HG02840 (cell line): Measurements from ENCODE around the gene PSMA8.
"Not testable (repeated sequence)": the region's sequence is repeated elsewhere in the genome, so short reads cannot be mapped to it uniquely, and the experiment has no call there.

ENCODE experiments used
- ATAC-seq: cut with Tn5 transposase; IDR thresholded peaks from one replicate; pipeline ENCODE4 v1.9.1; 2021; ENCODE audit warnings: mild to moderate bottlenecking, moderate library complexity, moderate number of reproducible peaks; ENCODE audit not compliant: unreplicated experiment, low FRiP score

The PSMA8 gene

DNA sequence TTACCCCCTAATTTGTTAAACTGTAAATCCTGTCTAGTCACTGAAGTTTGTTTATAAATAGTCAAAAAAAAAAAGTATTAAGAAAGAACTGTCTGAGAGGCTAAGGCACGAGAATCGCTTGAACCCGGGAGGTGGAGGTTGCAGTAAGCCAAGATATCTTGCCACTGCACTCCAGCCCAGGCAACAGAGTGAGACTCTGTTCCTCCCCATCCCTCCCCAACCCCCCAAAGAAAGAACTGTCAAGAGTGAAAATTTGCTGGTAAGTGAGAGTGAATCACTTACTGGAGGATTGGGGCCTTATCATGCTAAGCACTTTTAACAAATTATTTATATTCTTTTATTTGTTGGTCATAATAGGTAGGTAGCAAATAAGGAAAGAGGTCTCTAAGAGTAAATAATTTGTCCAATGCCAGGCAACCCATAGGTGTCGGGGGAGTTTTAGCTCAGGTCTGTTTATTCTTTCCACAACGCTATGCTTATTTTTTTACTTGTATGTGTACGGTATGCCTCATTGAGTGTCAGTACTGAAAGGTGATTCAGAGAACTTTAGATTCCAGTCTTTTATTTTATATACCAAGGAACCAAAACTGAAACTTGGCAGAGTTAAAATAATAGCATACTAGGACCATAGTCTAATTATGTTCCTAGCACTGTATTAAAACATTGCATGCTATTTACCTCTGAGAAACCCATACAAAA is 95.0 kb downstream of the PSMA8 start:
- ATAC-seq = no peak

DNA sequence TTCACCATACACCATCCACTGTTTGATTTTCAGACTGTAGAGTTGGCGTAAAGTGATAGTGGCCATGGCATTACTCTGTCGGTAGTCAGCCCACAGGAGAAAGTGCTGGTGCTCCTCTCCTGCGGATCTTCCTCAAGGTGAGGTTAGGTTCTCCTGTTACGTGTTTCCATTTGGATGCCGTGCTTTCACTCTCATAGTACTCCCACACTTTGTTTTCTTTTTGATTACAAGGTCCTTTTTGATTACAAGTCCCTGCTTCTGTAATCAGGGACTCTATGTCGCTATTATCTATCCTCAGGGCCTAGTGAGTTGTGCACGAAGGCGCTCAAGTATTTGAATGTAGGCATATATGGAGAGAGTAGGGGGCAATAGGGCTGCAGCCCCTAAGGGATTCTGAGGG is 96.8 kb downstream of the PSMA8 start:
- ATAC-seq = no peak

GRCh38 chr18:26233208-26233607 is 99.5 kb downstream of the PSMA8 start:
- ATAC-seq = no peak

- not testable (repeated sequence) for ATAC-seq
These were observed 103.7 kb downstream of the PSMA8 start for GRCh38 chr18:26237363-26237762.

- ATAC-seq = not testable (repeated sequence)
These were observed 105.0 kb downstream of the PSMA8 start for GRCh38 chr18:26238718-26239117.

DNA sequence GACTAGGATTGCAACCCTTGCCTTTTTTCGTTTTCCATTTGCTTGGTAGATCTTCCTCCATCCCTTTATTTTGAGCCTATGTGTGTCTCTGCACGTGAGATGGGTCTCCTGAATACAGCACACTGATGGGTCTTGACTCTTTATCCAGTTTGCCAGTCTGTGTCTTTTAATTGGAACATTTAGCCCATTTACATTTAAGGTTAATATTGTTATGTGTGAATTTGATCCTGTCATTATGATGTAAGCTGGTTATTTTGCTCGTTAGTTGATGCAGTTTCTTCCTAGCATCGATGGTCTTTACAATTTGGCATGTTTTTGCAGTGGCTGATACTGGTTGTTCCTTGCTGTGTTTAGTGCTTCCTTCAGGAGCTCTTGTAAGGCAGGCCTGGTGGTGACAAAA is 108.7 kb downstream of the PSMA8 start:
- ATAC-seq = not testable (repeated sequence)
